8988T (cell line): ENCODE results near the gene SRP9.
"Not testable (repeated sequence)": the region's sequence is repeated elsewhere in the genome, so short reads cannot be mapped to it uniquely, and the experiment has no call there.

Experiments used
- DNase-seq: peaks from one replicate; pipeline ENCODE4 v3.0.0; 2011

The SRP9 gene

GRCh38 chr1:225757927-225758656 is 19.5 kb upstream of the SRP9 start:
- no peak for DNase-seq

- DNase-seq = not testable (repeated sequence)
Measured at GRCh38 chr1:225759972-225760371, 17.7 kb upstream of the SRP9 start.

GRCh38 chr1:225760531-225760930 is 17.1 kb upstream of the SRP9 start:
- no peak for DNase-seq

- not testable (repeated sequence) for DNase-seq
Measured at GRCh38 chr1:225761395-225761794, 16.2 kb upstream of the SRP9 start.

- no peak for DNase-seq
Measured at GRCh38 chr1:225762002-225762441, 15.6 kb upstream of the SRP9 start.

- no peak for DNase-seq
Measured at GRCh38 chr1:225762444-225762843, 15.2 kb upstream of the SRP9 start.

- DNase-seq = no peak
Measured at GRCh38 chr1:225763716-225764548, 13.7 kb upstream of the SRP9 start.

GRCh38 chr1:225765982-225766674 is 11.5 kb upstream of the SRP9 start:
- DNase-seq = no peak

GRCh38 chr1:225766967-225767633 is 10.5 kb upstream of the SRP9 start:
- DNase-seq = no peak

GRCh38 chr1:225767634-225768540 is 9.7 kb upstream of the SRP9 start:
- DNase-seq = no peak

- DNase-seq = no peak
Measured at GRCh38 chr1:225768662-225769426, 8.8 kb upstream of the SRP9 start.

GRCh38 chr1:225769687-225770086 is 7.9 kb upstream of the SRP9 start:
- DNase-seq = no peak

- no peak for DNase-seq
Measured at GRCh38 chr1:225770561-225771248, 6.9 kb upstream of the SRP9 start.

GRCh38 chr1:225771661-225772322 is 5.8 kb upstream of the SRP9 start:
- no peak for DNase-seq

GRCh38 chr1:225772323-225772768 is 5.3 kb upstream of the SRP9 start:
- peak; percentile 61 for DNase-seq

GRCh38 chr1:225772848-225773247 is 4.8 kb upstream of the SRP9 start:
- no peak for DNase-seq

- no peak for DNase-seq
Measured at GRCh38 chr1:225774281-225775147, 3.1 kb upstream of the SRP9 start.

- DNase-seq = no peak
Measured at GRCh38 chr1:225776294-225776693, 1.3 kb upstream of the SRP9 start.
